NK-92 treated with Interleukin-12 subunit alpha and Interleukin-12 subunit beta, amount 100 ng/mL, for 24 hours (cell line): ENCODE measurements around the gene MRPL53.
"Not testable (repeated sequence)": the region's sequence is repeated elsewhere in the genome, so short reads cannot be mapped to it uniquely, and the experiment has no call there.

Source experiments
- DNase-seq: peaks from one replicate; lab custom pipeline; 2025; lab: John Stamatoyannopoulos, UW

The MRPL53 gene

DNA sequence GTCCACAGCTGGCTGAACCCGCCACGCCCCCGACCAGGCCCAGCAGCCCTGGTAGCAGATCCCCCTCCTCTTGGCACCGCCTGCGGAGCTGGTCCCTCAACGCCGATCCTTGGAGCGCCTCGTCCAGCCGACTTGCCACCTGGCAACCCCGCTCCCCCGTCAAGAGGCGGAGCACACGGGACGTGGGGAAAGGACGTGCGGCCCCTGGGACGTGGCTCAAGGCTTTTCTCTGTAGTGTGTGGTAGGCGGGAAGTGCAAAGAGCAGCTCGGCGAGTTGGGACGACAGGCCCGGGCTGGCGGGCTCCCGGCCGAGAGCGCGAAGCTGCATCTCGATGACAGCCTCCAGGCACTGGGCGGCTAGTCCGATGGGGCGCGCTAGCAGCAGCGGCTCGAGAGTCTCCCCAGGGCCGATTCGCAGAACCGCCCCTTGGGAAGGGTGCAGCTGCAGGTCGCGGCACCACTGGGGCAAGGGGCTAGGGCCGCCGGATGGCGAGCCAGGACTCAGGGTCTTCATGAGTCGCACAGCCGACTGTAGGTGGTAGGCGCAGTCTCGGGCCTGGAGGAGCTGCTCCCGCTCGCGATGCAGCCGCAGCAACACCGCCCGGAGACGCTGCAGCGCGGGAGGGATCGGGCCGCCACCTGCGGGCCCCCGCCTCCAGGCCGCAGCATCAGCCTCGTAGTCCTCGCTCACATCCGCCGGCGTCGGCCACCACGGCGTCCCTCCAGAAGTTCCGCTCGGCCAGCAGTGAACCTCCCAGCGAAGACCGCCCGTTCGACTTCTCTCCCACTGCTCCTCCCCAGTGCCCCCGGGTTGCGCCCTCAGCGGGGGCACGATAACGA lies 9.7 kb upstream of the MRPL53 start:
- DNase-seq = peak; percentile 74

DNA sequence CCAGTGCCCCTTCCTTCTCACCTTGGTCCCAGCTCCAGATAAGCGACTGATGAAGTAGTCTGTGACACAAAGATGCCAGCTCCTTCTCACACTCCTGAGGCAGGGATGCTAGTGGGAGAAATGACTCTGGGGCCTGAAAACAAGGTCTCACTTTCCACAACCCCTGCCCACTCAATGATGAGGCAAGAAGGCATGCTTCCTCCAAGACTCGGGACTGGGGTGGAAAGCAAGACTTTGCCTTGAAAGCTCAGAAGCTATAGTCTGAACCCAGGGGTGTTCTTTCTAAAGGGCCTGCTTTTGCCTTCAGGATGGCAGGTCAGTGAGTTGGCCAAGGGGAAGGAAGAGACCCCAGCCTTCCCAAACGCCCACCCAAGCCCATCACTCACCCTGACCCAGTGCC lies 9.0 kb upstream of the MRPL53 start:
- no peak for DNase-seq

DNA sequence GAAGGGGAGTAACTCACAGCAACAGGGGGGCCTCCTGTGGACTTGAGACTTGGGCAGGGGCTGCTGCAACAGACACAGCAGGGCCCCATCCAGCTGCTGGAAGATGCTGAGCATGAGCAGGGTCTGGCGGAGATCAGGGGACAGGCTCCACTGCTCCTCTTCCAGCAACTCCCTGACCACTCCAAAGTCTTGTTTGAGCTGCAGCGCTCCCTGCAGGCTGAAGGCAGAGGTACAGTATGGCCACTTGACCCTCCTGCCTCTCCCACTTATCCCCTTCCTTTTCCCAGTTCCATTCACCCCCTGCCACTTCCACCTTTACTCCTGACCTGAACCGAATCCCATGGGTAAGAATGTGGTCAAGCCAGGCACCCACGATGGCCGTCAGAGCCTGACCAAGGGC lies 2.4 kb upstream of the MRPL53 start:
- no peak for DNase-seq

- no peak for DNase-seq
Observed at GRCh38 chr2:74474481-74474880, 2.0 kb upstream of the MRPL53 start.

- DNase-seq = no peak
Observed at GRCh38 chr2:74472945-74473258, 422 bp upstream of the MRPL53 start.

DNA sequence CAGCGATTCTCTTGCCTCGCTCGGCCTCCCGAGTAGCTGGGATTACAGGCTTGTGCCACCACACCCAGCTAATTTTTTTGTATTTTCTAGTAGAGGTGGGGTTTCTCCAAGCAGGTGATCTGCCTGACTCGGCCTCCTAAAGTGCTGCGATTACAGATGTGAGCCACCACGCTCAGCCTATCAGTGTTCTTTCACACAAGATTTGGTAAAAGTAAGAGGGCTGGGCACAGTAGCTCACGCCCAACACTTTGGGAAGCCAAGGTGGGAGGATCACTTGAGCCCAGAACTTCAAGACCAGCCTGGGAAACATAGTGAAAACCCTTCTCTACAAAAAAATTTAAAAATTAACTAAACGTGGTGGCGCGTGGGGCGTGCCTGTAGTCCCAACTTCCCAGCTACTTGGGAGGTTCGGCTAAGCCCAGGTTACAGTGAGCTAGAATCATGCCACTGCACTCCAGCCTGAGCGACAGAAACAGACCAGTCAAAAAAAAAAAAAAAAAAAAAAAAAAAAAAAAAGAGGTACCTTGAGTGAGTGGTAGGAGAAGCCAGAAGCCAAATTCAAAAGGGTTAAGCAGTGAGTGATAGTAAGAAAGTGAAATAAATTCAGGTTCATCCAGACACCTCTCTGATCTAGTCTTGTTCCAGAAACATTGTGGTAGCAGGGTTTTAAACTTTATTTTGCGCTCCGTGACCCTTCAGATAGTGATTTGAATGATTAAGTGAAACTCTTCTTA lies 981 bp downstream of the MRPL53 start:
- DNase-seq = no peak

- not testable (repeated sequence) for DNase-seq
Observed at GRCh38 chr2:74470742-74471141, 1.7 kb downstream of the MRPL53 start.

GRCh38 chr2:74464406-74464805 lies 8.1 kb downstream of the MRPL53 start:
- DNase-seq = no peak

DNA sequence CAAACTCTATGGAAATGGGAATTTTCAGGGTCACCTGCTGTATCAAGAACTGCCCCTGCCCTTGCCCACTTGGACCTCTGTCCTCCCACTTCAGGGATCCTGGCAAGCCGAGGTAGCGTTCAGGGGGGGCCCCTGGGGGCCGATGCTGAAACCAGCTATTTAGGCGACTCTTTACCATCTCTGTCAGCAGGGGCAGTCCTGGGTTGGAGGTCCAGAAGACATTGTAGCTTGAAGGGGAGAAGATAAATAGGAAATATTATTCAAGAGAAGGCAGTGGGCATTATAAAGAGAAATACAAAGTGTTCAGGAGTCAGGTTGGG lies 9.7 kb downstream of the MRPL53 start:
- DNase-seq = no peak

DNA sequence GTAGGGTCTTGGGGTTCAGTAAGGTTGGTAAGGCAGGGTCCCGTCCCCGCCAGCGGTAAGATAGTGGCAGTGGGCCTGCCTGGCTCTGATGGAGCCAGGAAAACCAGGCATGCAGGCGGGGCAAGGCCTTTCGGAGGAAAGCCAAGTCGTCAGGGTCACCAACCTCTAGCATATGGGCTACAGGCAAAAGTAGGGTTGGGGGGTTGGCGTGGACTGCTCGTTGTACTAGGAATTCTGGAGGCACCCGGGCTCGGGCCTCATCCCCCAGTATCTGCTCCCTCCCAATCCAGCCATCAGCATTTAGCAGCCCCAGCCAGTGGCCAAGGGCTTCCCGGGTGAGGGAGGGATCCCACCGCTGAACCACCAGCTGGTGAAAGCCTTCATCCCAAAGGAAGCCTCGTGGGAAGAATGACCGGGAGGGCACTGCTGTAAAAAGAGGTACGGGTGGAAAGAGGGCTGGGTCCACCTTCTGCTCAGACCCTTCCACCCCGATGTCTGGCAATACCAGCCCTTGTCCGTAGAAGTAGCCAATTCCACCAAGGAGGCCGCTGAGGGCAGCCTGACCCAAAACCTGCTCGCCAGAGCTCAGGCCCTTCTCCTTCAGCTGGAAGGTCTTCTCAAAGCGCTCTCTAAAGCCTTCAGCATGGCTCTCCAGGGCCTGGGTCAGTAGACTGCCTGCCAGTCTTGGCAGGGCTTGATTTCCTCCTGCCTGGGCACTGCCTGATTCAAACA lies 10.3 kb downstream of the MRPL53 start:
- no peak for DNase-seq

DNA sequence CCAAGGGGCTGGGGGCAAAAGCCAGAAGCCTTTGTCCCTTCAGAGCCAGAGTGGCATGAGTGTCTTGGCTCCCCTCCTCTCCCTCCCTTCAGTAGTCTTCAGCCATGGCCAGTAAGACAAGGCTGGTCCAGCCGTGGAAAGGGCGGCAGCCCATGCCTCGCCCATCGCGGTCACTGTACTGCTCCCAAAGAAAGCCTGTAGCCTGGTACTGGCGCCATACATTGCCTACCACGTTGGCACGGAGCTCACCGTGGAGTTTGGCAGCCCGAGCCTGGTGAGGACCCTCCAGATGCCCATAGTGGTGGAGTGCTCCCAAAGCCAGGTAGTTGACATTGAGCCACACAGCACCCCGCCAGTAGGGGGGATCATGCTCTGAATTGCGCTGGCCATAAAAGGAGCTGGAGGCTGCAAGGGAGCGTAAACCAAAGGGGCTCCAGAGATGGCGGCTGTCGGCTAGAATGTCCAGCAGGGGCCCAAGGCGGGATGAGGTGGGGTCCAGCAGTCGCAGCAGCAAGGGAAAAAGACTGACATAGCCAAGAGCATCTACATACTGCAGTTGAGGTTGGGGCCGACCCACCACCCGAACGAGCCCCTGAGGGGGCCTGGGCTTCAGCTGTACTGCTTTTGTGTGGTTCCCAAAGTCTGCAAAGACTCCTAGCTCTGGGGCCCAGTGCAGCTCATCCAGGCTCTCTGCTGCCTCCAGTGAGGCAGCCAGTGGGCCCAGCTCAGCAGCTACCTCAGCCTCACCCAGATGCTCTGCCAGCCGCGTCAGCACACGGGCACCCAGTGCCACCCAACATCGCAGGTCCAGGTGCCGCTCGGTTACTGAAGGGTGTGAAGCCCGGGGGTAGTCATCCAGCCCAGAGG lies 11.1 kb downstream of the MRPL53 start:
- no peak for DNase-seq

GRCh38 chr2:74460187-74460586 lies 12.3 kb downstream of the MRPL53 start:
- not testable (repeated sequence) for DNase-seq

GRCh38 chr2:74459503-74460118 lies 12.9 kb downstream of the MRPL53 start:
- DNase-seq = not testable (repeated sequence)

DNA sequence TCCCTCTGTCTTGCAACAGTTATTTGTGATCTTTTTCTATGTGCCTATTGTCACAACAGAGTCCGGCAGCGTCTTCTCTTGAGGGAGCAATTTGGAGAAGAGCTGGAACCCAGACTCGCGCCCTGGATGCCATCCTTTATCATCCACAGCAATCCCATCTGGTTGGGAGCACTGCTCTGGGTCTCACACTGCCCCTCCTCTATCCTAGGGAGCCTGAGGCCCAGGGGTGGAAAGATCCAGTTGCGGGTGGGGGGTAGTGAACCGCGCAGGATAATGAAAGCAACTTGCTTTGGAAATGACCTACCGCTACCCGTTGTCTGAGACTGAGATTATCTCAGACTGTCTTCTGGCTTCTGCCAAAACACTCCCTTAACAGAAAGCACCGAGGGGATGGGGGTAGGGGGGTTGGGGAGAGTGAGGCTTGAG lies 13.5 kb downstream of the MRPL53 start:
- DNase-seq = no peak

GRCh38 chr2:74458132-74458937 lies 14.1 kb downstream of the MRPL53 start, which contains the start of gene WBP1:
Gene WBP1 (plus strand): TSS chr2:74458438. CDS start chr2:74458603, 165 bp downstream.
- peak; percentile 99 for DNase-seq

GRCh38 chr2:74457549-74458131 lies 14.8 kb downstream of the MRPL53 start:
- peak; percentile 87 for DNase-seq

DNA sequence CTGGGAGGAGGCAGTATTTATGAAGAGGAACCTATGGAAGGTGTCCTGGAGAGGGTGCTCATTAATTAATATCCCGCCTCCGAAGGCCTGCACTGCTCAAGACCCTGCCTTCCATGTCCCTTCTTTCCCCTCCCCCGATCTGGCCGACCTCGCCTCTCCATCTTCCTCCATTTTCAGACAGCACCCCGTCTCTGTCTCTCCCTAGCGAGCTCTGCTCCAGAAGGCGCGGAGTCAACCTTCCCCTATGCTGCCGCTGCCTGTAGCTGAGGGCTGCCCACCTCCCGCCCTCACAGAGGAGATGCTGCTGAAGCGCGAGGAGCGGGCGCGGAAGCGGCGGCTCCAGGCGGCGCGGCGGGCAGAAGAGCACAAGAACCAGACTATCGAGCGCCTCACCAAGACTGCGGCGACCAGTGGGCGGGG lies 15.3 kb downstream of the MRPL53 start:
- DNase-seq = no peak

DNA sequence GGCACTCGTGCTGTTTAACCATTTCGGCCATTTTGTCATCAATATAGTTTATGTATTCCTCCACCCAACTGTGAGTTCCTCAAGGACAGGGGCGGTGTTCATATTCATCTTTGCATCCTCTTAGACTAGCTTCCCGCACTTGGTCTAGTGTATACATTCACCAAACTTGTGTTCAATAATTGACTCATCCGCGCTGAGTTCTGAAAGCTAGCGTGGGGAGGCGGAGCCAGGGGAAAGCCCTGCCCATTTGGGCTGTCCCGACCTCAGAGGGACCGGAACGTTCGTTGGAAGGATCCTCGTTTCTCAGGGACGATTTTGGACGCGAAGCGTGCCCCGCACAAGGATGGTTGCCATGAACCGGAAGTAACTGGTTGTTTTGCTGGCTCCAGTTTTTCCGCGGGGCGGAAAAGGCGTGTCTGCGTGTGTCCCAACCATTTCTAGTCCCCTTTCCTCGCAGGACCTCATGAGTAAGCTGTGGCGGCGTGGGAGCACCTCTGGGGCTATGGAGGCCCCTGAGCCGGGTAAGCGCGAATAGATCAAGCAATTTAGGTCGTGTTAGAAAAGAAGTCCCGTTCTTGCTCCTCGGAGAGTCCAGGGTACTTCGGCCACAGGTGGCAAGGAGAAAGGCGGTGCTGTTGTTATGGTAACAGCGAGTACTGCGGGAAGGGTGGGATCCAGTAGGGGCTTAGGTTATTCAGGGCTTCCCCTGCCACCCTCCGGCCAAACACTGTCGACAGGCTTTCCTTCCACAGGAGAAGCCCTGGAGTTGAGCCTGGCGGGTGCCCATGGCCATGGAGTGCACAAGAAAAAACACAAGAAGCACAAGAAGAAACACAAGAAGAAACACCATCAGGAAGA lies 17.6 kb downstream of the MRPL53 start, which contains the start of gene INO80B:
INO80B (plus strand) TSS at position 434 of the 858 bp plus-strand sequence; CDS start at position 464, 30 bp downstream.
- peak; percentile 95 for DNase-seq
